ENCODE results near the gene MTTP.
"Not testable (repeated sequence)": the region's sequence is repeated elsewhere in the genome, so short reads cannot be mapped to it uniquely, and the experiment has no call there.

- not testable (repeated sequence) for TF ChIP-seq ZNF331 (CRISPR knock-in tag; IDR thresholded peaks at IDR 0.05; ENCODE audit: low read depth); EZH2phosphoT487 (IDR thresholded peaks at IDR 0.05; ENCODE audit: unreplicated experiment); CTCF (conservative IDR thresholded peaks at IDR 0.05; ENCODE audit: low read depth in 2 of 2); POLR2AphosphoS5 (IDR thresholded peaks at IDR 0.05; ENCODE audit: low read depth); REST (IDR thresholded peaks at IDR 0.05; ENCODE audit: unreplicated experiment); CREB1 (CRISPR knock-in tag; IDR thresholded peaks at IDR 0.05; ENCODE audit: low read depth); EZH2 (IDR thresholded peaks at IDR 0.05; ENCODE audit: low read depth, unreplicated experiment); STAT1 (IDR thresholded peaks at IDR 0.05; ENCODE audit: unreplicated experiment)
Observed at GRCh38 chr4:99534699-99535098, 39.9 kb upstream of the MTTP start.
